Omental fat pad (tissue), 4 donors: ENCODE measurements around the gene TNFRSF19. TPM values are rescaled to one million over a fixed set of nuclear protein-coding genes. Genes with fewer than 3 reads are reported as not detected.

Source experiments
- ATAC-seq: fragments of 150-250 bp; one replicate; pipeline ENCODE4 v1.9.1; 2016; ENCODE audit warnings: mild to moderate bottlenecking, moderate library complexity; ENCODE audit not compliant: low FRiP score
- DNase-seq: peaks from one replicate; pipeline ENCODE4 v3.0.0-alpha.2; 2019; ENCODE audit warnings: low spot score
- total RNA-seq, 4 donors: library from RNA; depleted of rRNA; stranded (reverse); fragments of >200 nt; gene quantifications; one replicate each; pipeline ENCODE4 v1.1.0, GENCODE V29; 2016
- TF ChIP-seq, protein P1 (sequence below), 3 donors: fragments of 450-650 bp; IDR thresholded peaks; one replicate each; pipeline ENCODE4 v1.5.1; 2016 to 2017; ENCODE audit warnings: antibody characterized with exemption in 3 of 3, mild to moderate bottlenecking in 3 of 3, moderate library complexity in 2 of 3

Gene TNFRSF19
- total RNA-seq, 4 donors from 2014 or later: 1.3 to 6.5 (median 2.8) TPM

GRCh38 chr13:23666582-23666981, 96.4 kb downstream of the TNFRSF19 start:
- DNase-seq: no peak
- TF ChIP-seq, protein P1, sequence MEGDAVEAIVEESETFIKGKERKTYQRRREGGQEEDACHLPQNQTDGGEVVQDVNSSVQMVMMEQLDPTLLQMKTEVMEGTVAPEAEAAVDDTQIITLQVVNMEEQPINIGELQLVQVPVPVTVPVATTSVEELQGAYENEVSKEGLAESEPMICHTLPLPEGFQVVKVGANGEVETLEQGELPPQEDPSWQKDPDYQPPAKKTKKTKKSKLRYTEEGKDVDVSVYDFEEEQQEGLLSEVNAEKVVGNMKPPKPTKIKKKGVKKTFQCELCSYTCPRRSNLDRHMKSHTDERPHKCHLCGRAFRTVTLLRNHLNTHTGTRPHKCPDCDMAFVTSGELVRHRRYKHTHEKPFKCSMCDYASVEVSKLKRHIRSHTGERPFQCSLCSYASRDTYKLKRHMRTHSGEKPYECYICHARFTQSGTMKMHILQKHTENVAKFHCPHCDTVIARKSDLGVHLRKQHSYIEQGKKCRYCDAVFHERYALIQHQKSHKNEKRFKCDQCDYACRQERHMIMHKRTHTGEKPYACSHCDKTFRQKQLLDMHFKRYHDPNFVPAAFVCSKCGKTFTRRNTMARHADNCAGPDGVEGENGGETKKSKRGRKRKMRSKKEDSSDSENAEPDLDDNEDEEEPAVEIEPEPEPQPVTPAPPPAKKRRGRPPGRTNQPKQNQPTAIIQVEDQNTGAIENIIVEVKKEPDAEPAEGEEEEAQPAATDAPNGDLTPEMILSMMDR (IDR thresholded peaks at IDR 0.05): no peak
- ATAC-seq: no peak

- TF ChIP-seq, protein P1 (IDR thresholded peaks at IDR 0.05): no peak
- DNase-seq (no peak), ATAC-seq (no peak)
Observed at GRCh38 chr13:23667750-23668149, 97.5 kb downstream of the TNFRSF19 start.

GRCh38 chr13:23668562-23668961, 98.3 kb downstream of the TNFRSF19 start:
- TF ChIP-seq, protein P1 (IDR thresholded peaks at IDR 0.05): no peak
- no peak for ATAC-seq
- no peak for DNase-seq

DNA sequence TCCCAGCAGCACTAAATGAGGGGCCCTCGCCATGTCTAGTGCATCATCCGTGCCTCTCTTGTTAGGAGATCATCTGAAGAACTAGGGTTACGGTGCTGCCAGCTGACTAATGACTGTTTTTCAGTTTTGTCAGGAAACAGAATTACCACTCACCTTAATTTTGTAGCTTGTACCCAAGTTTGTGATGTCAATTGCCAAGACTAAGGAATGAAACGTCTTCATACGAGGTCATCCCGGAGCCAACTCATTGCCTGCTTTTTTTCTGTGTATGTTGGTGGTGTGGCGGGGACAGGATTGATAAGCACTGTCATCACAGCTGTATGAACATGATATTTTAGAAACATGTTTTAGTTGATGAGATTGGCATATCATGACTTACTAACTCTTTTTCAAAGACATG, 100.6 kb downstream of the TNFRSF19 start:
- no peak for DNase-seq
- no peak for ATAC-seq
- TF ChIP-seq, protein P1 (IDR thresholded peaks at IDR 0.05): no peak

- no peak for ATAC-seq
- TF ChIP-seq, protein P1 (IDR thresholded peaks at IDR 0.05): no peak
- DNase-seq: no peak
Observed at GRCh38 chr13:23671377-23671776, 101.2 kb downstream of the TNFRSF19 start.

DNA sequence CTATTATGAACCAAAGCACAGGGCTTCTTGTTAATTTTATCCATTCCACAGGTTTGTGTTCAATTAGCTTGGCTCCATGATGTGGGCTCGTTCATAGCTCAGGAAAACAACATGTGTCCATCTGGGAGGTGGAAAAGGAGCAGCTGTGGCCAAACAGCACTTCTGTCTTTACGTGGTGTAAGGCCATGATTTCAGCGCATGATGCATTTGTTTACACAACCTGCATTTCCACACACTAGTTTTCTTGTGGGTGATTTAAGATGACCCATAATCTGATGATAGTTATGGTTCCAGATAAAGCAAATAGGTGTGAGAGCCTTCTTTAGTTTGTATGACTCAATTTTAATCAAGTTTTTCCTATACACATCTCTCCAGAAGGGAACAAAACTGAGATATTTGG, 101.7 kb downstream of the TNFRSF19 start:
- ATAC-seq (no peak), DNase-seq (no peak)
- TF ChIP-seq, protein P1 (IDR thresholded peaks at IDR 0.05): no peak

DNA sequence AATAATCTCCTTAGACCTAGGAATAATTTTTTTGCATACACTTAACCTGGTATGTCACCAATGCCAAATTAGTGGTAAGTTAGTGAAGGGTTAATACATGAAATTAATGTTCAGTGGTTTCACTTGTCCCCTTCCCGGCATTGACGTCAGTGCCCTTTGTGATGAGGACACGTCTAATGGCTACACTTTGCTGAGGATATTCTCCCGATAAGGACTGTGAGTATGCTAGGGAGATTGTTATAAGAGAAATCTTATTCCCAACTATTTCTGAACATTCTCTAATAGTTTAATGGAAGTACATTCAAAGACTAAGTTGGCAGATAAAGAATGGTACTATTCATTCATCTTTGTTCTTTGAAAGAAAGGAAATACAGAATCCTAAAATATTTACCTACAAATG, 102.4 kb downstream of the TNFRSF19 start:
- ATAC-seq (no peak), DNase-seq (no peak)
- TF ChIP-seq, protein P1 (IDR thresholded peaks at IDR 0.05): no peak
